HepG2 (cell line): ENCODE measurements around the gene SBNO2. TPM values are rescaled to one million over a fixed set of nuclear protein-coding genes. Genes with fewer than 3 reads are reported as not detected.

Experiments used
- ARID3A ChIP-seq: IDR thresholded peaks from 2 replicates; pipeline ENCODE4 v1.6.1; 2012; ENCODE audit warnings: low read depth, low read length, improper control_type of control experiment
- GATA4 ChIP-seq: sonication (generic); IDR thresholded peaks from 2 replicates; pipeline ENCODE4 v1.6.1; 2016; ENCODE audit warnings: antibody characterized with exemption, low read depth, borderline replicate concordance
- HMGA1 ChIP-seq: sonication (generic); formaldehyde crosslinking; conservative IDR thresholded peaks from 2 replicates; pipeline ENCODE4 v1.4.0; 2020; ENCODE audit warnings: missing genetic modification reagents
- MATR3 ChIP-seq: sonication (generic); formaldehyde crosslinking; IDR thresholded peaks from 2 replicates; pipeline ENCODE4 v1.4.0; 2020; ENCODE audit warnings: missing genetic modification reagents
- POGK ChIP-seq: sonication (generic); formaldehyde crosslinking; conservative IDR thresholded peaks from 2 replicates; pipeline ENCODE4 v1.8.0; 2022; ENCODE audit warnings: mild to moderate bottlenecking, moderate library complexity, missing genetic modification reagents
- TCF7L2 ChIP-seq: IDR thresholded peaks from 2 replicates; pipeline ENCODE4 v1.6.1; 2011; ENCODE audit warnings: mild to moderate bottlenecking, low read depth, low read length, moderate library complexity
- ZBTB46 ChIP-seq: sonication (generic); formaldehyde crosslinking; IDR thresholded peaks from 2 replicates; pipeline ENCODE4 v1.4.0; 2020; ENCODE audit warnings: mild to moderate bottlenecking, missing genetic modification reagents, borderline replicate concordance
- ZEB1 ChIP-seq: IDR thresholded peaks from 2 replicates; pipeline ENCODE4 v1.6.1; 2012; ENCODE audit warnings: mild to moderate bottlenecking, low read depth, inconsistent platforms; ENCODE audit not compliant: insufficient replicate concordance
- ZNF101 ChIP-seq: sonication (generic); formaldehyde crosslinking; IDR thresholded peaks from 2 replicates; pipeline ENCODE4 v1.4.0; 2020; ENCODE audit warnings: mild to moderate bottlenecking, low read depth, missing genetic modification reagents, borderline replicate concordance
- ZNF205 ChIP-seq: IDR thresholded peaks from 2 replicates; pipeline ENCODE4 v1.6.1; 2018; ENCODE audit warnings: missing biosample characterization, missing genetic modification reagents
- ZNF224 ChIP-seq: sonication (generic); formaldehyde crosslinking; IDR thresholded peaks from 2 replicates; pipeline ENCODE4 v1.5.0; 2020; ENCODE audit warnings: mild to moderate bottlenecking, missing genetic modification reagents
- ZNF234 ChIP-seq: sonication (generic); formaldehyde crosslinking; conservative IDR thresholded peaks from 2 replicates; pipeline ENCODE4 v1.5.1; 2020; ENCODE audit warnings: mild to moderate bottlenecking, missing genetic modification reagents
- ZNF235 ChIP-seq: sonication (generic); formaldehyde crosslinking; IDR thresholded peaks from 2 replicates; pipeline ENCODE4 v1.8.1; 2023; ENCODE audit warnings: mild to moderate bottlenecking, missing genetic modification reagents, borderline replicate concordance
- ZNF577 ChIP-seq: sonication (generic); formaldehyde crosslinking; IDR thresholded peaks from 2 replicates; pipeline ENCODE4 v1.4.0; 2020; ENCODE audit warnings: mild to moderate bottlenecking, low read depth, missing genetic modification reagents, borderline replicate concordance
- ZNF761 ChIP-seq: sonication (generic); formaldehyde crosslinking; conservative IDR thresholded peaks from 2 replicates; pipeline ENCODE4 v1.4.0; 2020; ENCODE audit warnings: mild to moderate bottlenecking, missing genetic modification reagents
- ZNF878 ChIP-seq: sonication (generic); formaldehyde crosslinking; IDR thresholded peaks from 2 replicates; pipeline ENCODE4 v1.8.1; 2023; ENCODE audit warnings: mild to moderate bottlenecking, missing genetic modification reagents, moderate library complexity
- polyA plus RNA-seq, 8 experiments: library from polyadenylated mRNA; depleted of rRNA in 3 of 8; stranded (reverse) in 7 of 8; unstranded in 1 of 8; fragments of >200 nt; fragmentation: Illumina TruSeq in 4 of 8; extraction: Trizol in 4 of 8; gene quantifications; 2 replicates each; pipeline versions ENCODE4 v1.2.1 to v1.2.3, GENCODE V29; 2011 to 2016; ENCODE audit warnings: low read depth in 4 of 8, missing spikeins in 1 of 8, mixed read lengths in 1 of 8; ENCODE audit not compliant: insufficient read depth in 1 of 8
- total RNA-seq, 5 experiments: library from RNA; depleted of rRNA; stranded (reverse); fragments of >200 nt; fragmentation: Illumina TruSeq; extraction: Trizol; gene quantifications; 2 replicates each; pipeline ENCODE4 v1.2.3, GENCODE V29; 2016; ENCODE audit warnings: low read depth in 1 of 5
- TF ChIP-seq, protein P1 (sequence below): sonication (generic); formaldehyde crosslinking; conservative IDR thresholded peaks from 2 replicates; pipeline ENCODE4 v1.8.0; 2022; ENCODE audit warnings: low read depth, missing genetic modification reagents

The SBNO2 gene
- total and polyA plus RNA-seq, 2 of the 13 experiments (the other 11 are each of a cell fraction or from before 2014, with no cell fraction given): 8.6 to 10.4 TPM

GRCh38 chr19:1094978-1095701 is 78.9 kb downstream of the SBNO2 start, which contains the start of gene POLR2E (continued):
- TF ChIP-seq ZBTB46 (no peak), POGK (CRISPR knock-in tag) (peak; percentile 92; the same call in 1 of the 2 replicates), ZEB1 (no peak), ZNF101 (no peak), ZNF878 (CRISPR knock-in tag) (no peak), MATR3 (no peak), HMGA1 (CRISPR knock-in tag) (no peak), ARID3A (0 out of 2 replicates have a peak, but pooled peaks have one; percentile 36), TCF7L2 (no peak), ZNF577 (CRISPR knock-in tag) (no peak), ZNF224 (CRISPR knock-in tag) (no peak; the same call in 1 of the 2 replicates), ZNF761 (no peak), ZNF205 (peak; percentile 92), GATA4 (no peak), ZNF234 (CRISPR knock-in tag) (no peak), ZNF235 (CRISPR knock-in tag) (no peak)
- TF ChIP-seq, protein P1, sequence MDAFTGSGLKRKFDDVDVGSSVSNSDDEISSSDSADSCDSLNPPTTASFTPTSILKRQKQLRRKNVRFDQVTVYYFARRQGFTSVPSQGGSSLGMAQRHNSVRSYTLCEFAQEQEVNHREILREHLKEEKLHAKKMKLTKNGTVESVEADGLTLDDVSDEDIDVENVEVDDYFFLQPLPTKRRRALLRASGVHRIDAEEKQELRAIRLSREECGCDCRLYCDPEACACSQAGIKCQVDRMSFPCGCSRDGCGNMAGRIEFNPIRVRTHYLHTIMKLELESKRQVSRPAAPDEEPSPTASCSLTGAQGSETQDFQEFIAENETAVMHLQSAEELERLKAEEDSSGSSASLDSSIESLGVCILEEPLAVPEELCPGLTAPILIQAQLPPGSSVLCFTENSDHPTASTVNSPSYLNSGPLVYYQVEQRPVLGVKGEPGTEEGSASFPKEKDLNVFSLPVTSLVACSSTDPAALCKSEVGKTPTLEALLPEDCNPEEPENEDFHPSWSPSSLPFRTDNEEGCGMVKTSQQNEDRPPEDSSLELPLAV (CRISPR knock-in tag): no peak
